Neural cell (in vitro differentiated cells): ENCODE results near the gene GCDH. TPM values are rescaled to one million over a fixed set of nuclear protein-coding genes. Genes with fewer than 3 reads are reported as not detected.

Source experiments
- H2AFZ ChIP-seq: fragments of 200-600, 300-800 bp; sonication (generic), shearing (Covaris generic); 2 replicates; pipeline ENCODE4 v1.6.0; 2014; ENCODE audit warnings: low read depth, mild to moderate bottlenecking, antibody characterized with exemption, low read length, moderate library complexity
- H3F3A ChIP-seq: fragments of 200-600 bp; shearing (Covaris generic); 2 replicates; pipeline ENCODE4 v1.6.1; 2016; ENCODE audit warnings: mild to moderate bottlenecking, moderate library complexity, mixed read lengths, antibody characterized with exemption, low read length; ENCODE audit not compliant: insufficient read depth, poor library complexity, severe bottlenecking
- H3K27ac ChIP-seq: fragments of 200-600, 300-800 bp; sonication (generic), shearing (Covaris generic); 2 replicates; pipeline ENCODE4 v1.5.1; 2014; ENCODE audit warnings: mild to moderate bottlenecking, low read length, moderate library complexity
- H3K27me3 ChIP-seq: fragments of 300-800, 200-600 bp; sonication (generic), shearing (Covaris generic); 2 replicates; pipeline ENCODE4 v1.6.0; 2014; ENCODE audit warnings: mild to moderate bottlenecking, low read depth, low read length, moderate library complexity; ENCODE audit not compliant: insufficient read depth
- H3K36me3 ChIP-seq: fragments of 300-800, 200-600 bp; sonication (generic), shearing (Covaris generic); 2 replicates; pipeline ENCODE4 v1.5.1; 2014; ENCODE audit warnings: mild to moderate bottlenecking, antibody characterized with exemption, low read length, moderate library complexity; ENCODE audit not compliant: insufficient read depth
- H3K4me2 ChIP-seq: fragments of 300-800, 200-600 bp; sonication (generic), shearing (Covaris generic); 2 replicates; pipeline ENCODE4 v1.6.0; 2014; ENCODE audit warnings: mild to moderate bottlenecking, low read length
- H3K4me3 ChIP-seq: fragments of 300-800, 200-600 bp; sonication (generic), shearing (Covaris generic); 2 replicates; pipeline ENCODE4 v1.5.1; 2014; ENCODE audit warnings: mild to moderate bottlenecking, low read length, moderate library complexity
- H3K79me2 ChIP-seq: fragments of 200-600 bp; shearing (Covaris generic); replicated peaks from 2 replicates; pipeline ENCODE4 v1.6.0; 2014; ENCODE audit warnings: mild to moderate bottlenecking, low read length, moderate library complexity; ENCODE audit not compliant: insufficient read depth
- H3K9ac ChIP-seq: fragments of 300-800, 200-600 bp; sonication (generic), shearing (Covaris generic); 2 replicates; pipeline ENCODE4 v1.6.1; 2016; ENCODE audit warnings: mild to moderate bottlenecking, low read length, mixed read lengths
- H3K9me2 ChIP-seq: fragments of 200-600 bp; shearing (Covaris generic); 2 replicates; pipeline ENCODE4 v1.6.1; 2016; ENCODE audit warnings: mild to moderate bottlenecking, low read length, mixed read lengths; ENCODE audit not compliant: insufficient read depth
- H3K9me3 ChIP-seq: fragments of 200-600, 300-800 bp; sonication (generic), shearing (Covaris generic); 2 replicates; pipeline ENCODE4 v1.6.1; 2016; ENCODE audit warnings: mild to moderate bottlenecking, mixed run types, low read length, moderate library complexity, mixed read lengths
- H4K20me1 ChIP-seq: fragments of 200-600 bp; shearing (Covaris generic); 2 replicates; pipeline ENCODE4 v1.6.1; 2016; ENCODE audit warnings: mild to moderate bottlenecking, mixed run types; ENCODE audit not compliant: insufficient read depth
- EP300 ChIP-seq: fragments of 450-650 bp; conservative IDR thresholded peaks from 2 replicates; pipeline ENCODE4 v1.6.1; 2014; ENCODE audit warnings: antibody characterized with exemption, mild to moderate bottlenecking, moderate library complexity; ENCODE audit not compliant: poor library complexity, severe bottlenecking
- EZH2 ChIP-seq: fragments of 200-600, 300-800 bp; shearing (Covaris generic), sonication (generic); IDR thresholded peaks from 2 replicates; pipeline ENCODE4 v1.6.1; 2014; ENCODE audit warnings: antibody characterized with exemption, low read length, borderline replicate concordance, mild to moderate bottlenecking; ENCODE audit not compliant: insufficient read depth, poor library complexity, severe bottlenecking
- MXI1 ChIP-seq: fragments of 450-650 bp; conservative IDR thresholded peaks from 2 replicates; pipeline ENCODE4 v1.6.1; 2014; ENCODE audit warnings: antibody characterized with exemption, mild to moderate bottlenecking; ENCODE audit not compliant: poor library complexity, severe bottlenecking
- POLR2AphosphoS5 ChIP-seq: IDR thresholded peaks from 2 replicates; pipeline ENCODE4 v1.6.1; 2012
- RAD21 ChIP-seq: fragments of 450-650 bp; conservative IDR thresholded peaks from 2 replicates; pipeline ENCODE4 v1.6.1; 2014; ENCODE audit warnings: antibody characterized with exemption, mild to moderate bottlenecking, moderate library complexity
- SMC3 ChIP-seq: fragments of 450-650 bp; conservative IDR thresholded peaks from 2 replicates; pipeline ENCODE4 v1.6.1; 2014; ENCODE audit warnings: antibody characterized with exemption, mild to moderate bottlenecking, moderate library complexity; ENCODE audit not compliant: poor library complexity
- TAF1 ChIP-seq: IDR thresholded peaks from 2 replicates; pipeline ENCODE4 v1.6.1; 2012; ENCODE audit warnings: low read depth
- polyA plus RNA-seq: library from polyadenylated mRNA; depleted of rRNA; stranded (reverse); fragments of >200 nt; gene quantifications from 2 replicates; pipeline ENCODE4 v1.2.3, GENCODE V29; 2014
- TF ChIP-seq, protein P1 (sequence below): IDR thresholded peaks from 2 replicates; pipeline ENCODE4 v1.6.1; 2012; ENCODE audit warnings: borderline replicate concordance
- TF ChIP-seq, protein P2 (sequence below): fragments of 450-650 bp; IDR thresholded peaks from 2 replicates; pipeline ENCODE4 v1.5.1; 2014; ENCODE audit warnings: antibody characterized with exemption, mild to moderate bottlenecking, moderate library complexity; ENCODE audit not compliant: poor library complexity, severe bottlenecking

Gene GCDH
- polyA plus RNA-seq, 1 donor from 2014 or later = 35.4 TPM

DNA sequence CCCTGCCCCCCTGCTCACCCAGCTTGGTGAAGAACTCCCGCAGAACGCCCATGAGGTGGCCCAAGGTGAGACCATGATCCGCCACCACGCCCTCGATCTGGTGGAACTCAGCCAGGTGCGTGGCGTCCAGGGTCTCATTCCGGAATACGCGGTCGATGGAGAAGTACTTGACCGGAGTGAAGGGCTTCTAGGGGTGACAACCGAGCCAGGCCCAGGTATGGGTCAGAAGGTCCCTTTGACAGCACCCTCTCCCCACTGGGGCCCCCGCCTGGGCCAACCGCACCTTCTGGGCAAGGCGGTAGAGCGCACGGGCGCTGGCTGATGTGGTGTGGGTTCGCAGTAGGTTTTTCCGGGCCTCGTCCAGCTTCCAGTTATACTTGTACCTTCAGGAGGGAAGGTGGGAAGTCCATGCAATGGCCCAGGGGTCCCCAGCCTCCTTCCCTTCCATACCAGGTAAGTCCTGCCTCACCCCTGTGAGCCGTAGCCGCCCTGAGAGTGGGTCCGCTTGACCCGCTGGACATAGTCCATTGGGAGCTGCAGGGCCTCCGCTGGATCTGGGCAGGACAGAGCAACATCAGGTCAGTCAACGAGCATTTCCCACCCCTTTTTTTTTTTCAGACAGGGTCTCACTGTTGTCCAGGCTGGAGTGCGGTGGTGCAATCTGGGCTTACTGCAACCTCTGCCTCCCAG, 33.8 kb downstream of the GCDH start:
- TF ChIP-seq EP300 = no peak
- no peak for TF ChIP-seq SMC3
- TF ChIP-seq, protein P1, sequence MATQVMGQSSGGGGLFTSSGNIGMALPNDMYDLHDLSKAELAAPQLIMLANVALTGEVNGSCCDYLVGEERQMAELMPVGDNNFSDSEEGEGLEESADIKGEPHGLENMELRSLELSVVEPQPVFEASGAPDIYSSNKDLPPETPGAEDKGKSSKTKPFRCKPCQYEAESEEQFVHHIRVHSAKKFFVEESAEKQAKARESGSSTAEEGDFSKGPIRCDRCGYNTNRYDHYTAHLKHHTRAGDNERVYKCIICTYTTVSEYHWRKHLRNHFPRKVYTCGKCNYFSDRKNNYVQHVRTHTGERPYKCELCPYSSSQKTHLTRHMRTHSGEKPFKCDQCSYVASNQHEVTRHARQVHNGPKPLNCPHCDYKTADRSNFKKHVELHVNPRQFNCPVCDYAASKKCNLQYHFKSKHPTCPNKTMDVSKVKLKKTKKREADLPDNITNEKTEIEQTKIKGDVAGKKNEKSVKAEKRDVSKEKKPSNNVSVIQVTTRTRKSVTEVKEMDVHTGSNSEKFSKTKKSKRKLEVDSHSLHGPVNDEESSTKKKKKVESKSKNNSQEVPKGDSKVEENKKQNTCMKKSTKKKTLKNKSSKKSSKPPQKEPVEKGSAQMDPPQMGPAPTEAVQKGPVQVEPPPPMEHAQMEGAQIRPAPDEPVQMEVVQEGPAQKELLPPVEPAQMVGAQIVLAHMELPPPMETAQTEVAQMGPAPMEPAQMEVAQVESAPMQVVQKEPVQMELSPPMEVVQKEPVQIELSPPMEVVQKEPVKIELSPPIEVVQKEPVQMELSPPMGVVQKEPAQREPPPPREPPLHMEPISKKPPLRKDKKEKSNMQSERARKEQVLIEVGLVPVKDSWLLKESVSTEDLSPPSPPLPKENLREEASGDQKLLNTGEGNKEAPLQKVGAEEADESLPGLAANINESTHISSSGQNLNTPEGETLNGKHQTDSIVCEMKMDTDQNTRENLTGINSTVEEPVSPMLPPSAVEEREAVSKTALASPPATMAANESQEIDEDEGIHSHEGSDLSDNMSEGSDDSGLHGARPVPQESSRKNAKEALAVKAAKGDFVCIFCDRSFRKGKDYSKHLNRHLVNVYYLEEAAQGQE = no peak
- no peak for TF ChIP-seq TAF1
- TF ChIP-seq EZH2 = no peak
- no peak for TF ChIP-seq RAD21
- no peak for TF ChIP-seq POLR2AphosphoS5
- TF ChIP-seq MXI1 = no peak
- TF ChIP-seq, protein P2, sequence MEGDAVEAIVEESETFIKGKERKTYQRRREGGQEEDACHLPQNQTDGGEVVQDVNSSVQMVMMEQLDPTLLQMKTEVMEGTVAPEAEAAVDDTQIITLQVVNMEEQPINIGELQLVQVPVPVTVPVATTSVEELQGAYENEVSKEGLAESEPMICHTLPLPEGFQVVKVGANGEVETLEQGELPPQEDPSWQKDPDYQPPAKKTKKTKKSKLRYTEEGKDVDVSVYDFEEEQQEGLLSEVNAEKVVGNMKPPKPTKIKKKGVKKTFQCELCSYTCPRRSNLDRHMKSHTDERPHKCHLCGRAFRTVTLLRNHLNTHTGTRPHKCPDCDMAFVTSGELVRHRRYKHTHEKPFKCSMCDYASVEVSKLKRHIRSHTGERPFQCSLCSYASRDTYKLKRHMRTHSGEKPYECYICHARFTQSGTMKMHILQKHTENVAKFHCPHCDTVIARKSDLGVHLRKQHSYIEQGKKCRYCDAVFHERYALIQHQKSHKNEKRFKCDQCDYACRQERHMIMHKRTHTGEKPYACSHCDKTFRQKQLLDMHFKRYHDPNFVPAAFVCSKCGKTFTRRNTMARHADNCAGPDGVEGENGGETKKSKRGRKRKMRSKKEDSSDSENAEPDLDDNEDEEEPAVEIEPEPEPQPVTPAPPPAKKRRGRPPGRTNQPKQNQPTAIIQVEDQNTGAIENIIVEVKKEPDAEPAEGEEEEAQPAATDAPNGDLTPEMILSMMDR = no peak
- H3K36me3 ChIP-seq = no peaks in the 10 kb centered on the region
- H3K27me3 ChIP-seq = no peaks in the 10 kb centered on the region

DNA sequence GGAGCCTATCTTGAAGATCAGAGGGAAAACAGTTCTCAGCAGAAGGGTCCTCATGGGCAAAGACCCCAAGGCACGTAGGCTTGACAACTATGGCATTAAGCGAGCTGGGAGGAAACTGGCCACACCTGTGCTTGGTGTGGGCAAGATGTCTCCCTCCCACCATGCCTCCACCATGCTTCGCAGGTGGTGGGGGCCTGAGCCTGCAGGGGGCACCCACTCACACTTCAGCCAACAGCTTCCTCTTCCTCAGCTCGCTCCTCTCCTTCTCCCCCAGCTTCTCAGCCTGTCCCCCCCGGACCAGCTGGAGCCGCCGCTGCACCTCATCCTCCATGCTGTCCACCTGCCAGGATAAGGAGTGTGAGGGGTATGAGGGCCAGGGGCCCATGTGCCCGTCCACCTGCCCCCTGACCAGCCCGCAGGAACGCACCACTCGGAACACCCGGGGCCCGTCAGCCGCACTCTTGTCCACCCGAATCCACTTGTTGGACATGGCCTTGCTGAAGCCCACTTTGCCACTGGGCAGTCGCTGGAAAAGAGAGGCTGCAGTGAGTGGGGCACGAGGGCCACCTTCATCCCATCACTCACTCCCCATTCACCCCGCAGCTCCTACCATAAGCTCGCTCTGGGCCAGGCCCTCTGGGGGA, 39.2 kb downstream of the GCDH start:
- Histone ChIP-seq H3K27me3 (no peaks in the 10 kb centered on the region), H3F3A (no peaks in the 10 kb centered on the region), H3K9ac (no peak overlapping the region), H3K4me3 (no peak overlapping the region), H3K9me3 (no peaks in the 10 kb centered on the region), H4K20me1 (no peaks in the 10 kb centered on the region), H3K27ac (no peak overlapping the region), H3K9me2 (no peaks in the 10 kb centered on the region), H3K79me2 (peaks cover 16% of the 10 kb centered on the region), H3K4me2 (no peak overlapping the region), H2AFZ (no peak overlapping the region), H3K36me3 (no peaks in the 10 kb centered on the region)
- no peak for TF ChIP-seq POLR2AphosphoS5
- TF ChIP-seq, protein P2 = no peak
- no peak for TF ChIP-seq EZH2
- no peak for TF ChIP-seq TAF1
- TF ChIP-seq, protein P1 = no peak
- no peak for TF ChIP-seq RAD21
- no peak for TF ChIP-seq SMC3

More for the DNA sequence above, 33.8 kb downstream of the GCDH start:
- Histone ChIP-seq H3K79me2 (no peaks in the 10 kb centered on the region), H3K4me2 (no peak overlapping the region), H2AFZ (no peak overlapping the region), H4K20me1 (no peaks in the 10 kb centered on the region), H3K9me3 (no peaks in the 10 kb centered on the region), H3K27ac (no peak overlapping the region), H3K4me3 (no peak overlapping the region), H3K9ac (no peak overlapping the region), H3K9me2 (no peaks in the 10 kb centered on the region), H3F3A (no peaks in the 10 kb centered on the region)
